NB4 (cell line): ENCODE results near the gene ISY1.

ENCODE experiments used
- CTCF ChIP-seq: IDR thresholded peaks from one replicate; pipeline ENCODE4 v1.5.1; 2012; ENCODE audit warnings: low read depth, low read length
- MYC ChIP-seq: IDR thresholded peaks from 2 replicates; pipeline ENCODE4 v1.6.1; 2011; ENCODE audit warnings: low read depth, low read length
- POLR2A ChIP-seq: IDR thresholded peaks from 2 replicates; pipeline ENCODE4 v1.6.1; 2011; ENCODE audit warnings: mild to moderate bottlenecking; ENCODE audit not compliant: insufficient read length; ENCODE audit errors: extremely low read depth
- TF ChIP-seq, protein P1 (sequence below): IDR thresholded peaks from 2 replicates; pipeline ENCODE4 v1.6.1; 2011; ENCODE audit warnings: low read depth, low read length

GRCh38 chr3:129185783-129186182 lies 24.9 kb upstream of the ISY1 start:
- TF ChIP-seq CTCF (no peak), POLR2A (no peak), MYC (no peak)
- TF ChIP-seq, protein P1, sequence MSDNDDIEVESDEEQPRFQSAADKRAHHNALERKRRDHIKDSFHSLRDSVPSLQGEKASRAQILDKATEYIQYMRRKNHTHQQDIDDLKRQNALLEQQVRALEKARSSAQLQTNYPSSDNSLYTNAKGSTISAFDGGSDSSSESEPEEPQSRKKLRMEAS: no peak
